CD14-positive monocyte (primary cell): Measurements from ENCODE around the gene RAB7B. TPM values are rescaled to one million over a fixed set of nuclear protein-coding genes. Genes with fewer than 3 reads are reported as not detected.
A peak's percentile ranks its signal among the peaks of the same experiment; 100 is the strongest.

Source experiments
- DNase-seq, 3 donors: peaks; one replicate each; pipeline ENCODE4 v3.0.0-alpha.2; 2011 to 2022
- H2AFZ ChIP-seq: 2 replicates; pipeline ENCODE4 v1.6.0; 2012; ENCODE audit warnings: mild to moderate bottlenecking, low read depth, low read length, inconsistent platforms; ENCODE audit not compliant: insufficient read depth, poor library complexity, severe bottlenecking
- H3K27ac ChIP-seq, 2 donors: 1 replicate in 1 of 2; 2 replicates in 1 of 2; pipeline ENCODE4 v1.5.1; 2012 to 2013; ENCODE audit warnings: low read length in 2 of 2, control low read depth in 1 of 2, inconsistent platforms in 1 of 2, low read depth in 1 of 2, mild to moderate bottlenecking in 1 of 2
- H3K27me3 ChIP-seq, 2 donors: one replicate each; pipeline versions ENCODE4 v1.6.0 to v1.6.1; 2011 to 2013; ENCODE audit warnings: low read length in 2 of 2; ENCODE audit not compliant: control insufficient read depth in 2 of 2, insufficient read depth in 2 of 2
- H3K36me3 ChIP-seq, 2 donors: replicated peaks in 1 of 2; 1 replicate in 1 of 2; 2 replicates in 1 of 2; pipeline versions ENCODE4 v1.5.1 to v1.6.1; 2012 to 2013; ENCODE audit warnings: low read length in 2 of 2, control low read depth in 1 of 2, inconsistent platforms in 1 of 2, mild to moderate bottlenecking in 1 of 2; ENCODE audit not compliant: insufficient read depth in 2 of 2, control insufficient read depth in 1 of 2
- H3K4me1 ChIP-seq, 2 donors: 1 replicate in 1 of 2; 2 replicates in 1 of 2; pipeline versions ENCODE4 v1.5.1 to v1.6.1; 2012 to 2013; ENCODE audit warnings: low read length in 2 of 2, control low read depth in 1 of 2, inconsistent platforms in 1 of 2, mild to moderate bottlenecking in 1 of 2, moderate library complexity in 1 of 2; ENCODE audit not compliant: insufficient read depth in 2 of 2, control insufficient read depth in 1 of 2
- H3K4me2 ChIP-seq: replicated peaks from 2 replicates; pipeline ENCODE3; 2012; ENCODE audit warnings: low read length, moderate library complexity, mild to moderate bottlenecking; ENCODE audit not compliant: poor library complexity, severe bottlenecking; ENCODE audit errors: extremely low read depth
- H3K4me3 ChIP-seq, 3 experiments: fragments of 200-600 bp in 1 of 3; sonication (generic) in 1 of 3; replicated peaks in 1 of 3; 1 replicate in 2 of 3; 2 replicates in 1 of 3; pipeline ENCODE4 v1.5.1; 2011 to 2013; ENCODE audit warnings: low read length in 3 of 3, mild to moderate bottlenecking in 3 of 3, control low read depth in 2 of 3, low read depth in 2 of 3, inconsistent platforms in 1 of 3, moderate library complexity in 1 of 3
- H3K79me2 ChIP-seq: 2 replicates; pipeline ENCODE4 v1.6.0; 2012; ENCODE audit warnings: mild to moderate bottlenecking, control low read depth, inconsistent platforms, low read length, moderate library complexity; ENCODE audit not compliant: insufficient read depth
- H3K9ac ChIP-seq: 2 replicates; pipeline ENCODE4 v1.6.0; 2017; ENCODE audit warnings: low read length, mild to moderate bottlenecking; ENCODE audit not compliant: insufficient read depth, poor library complexity, severe bottlenecking
- H3K9me3 ChIP-seq, 2 donors: replicated peaks in 1 of 2; 1 replicate in 1 of 2; 2 replicates in 1 of 2; pipeline versions ENCODE4 v1.5.1 to v1.6.1; 2012 to 2013; ENCODE audit warnings: low read length in 2 of 2, control low read depth in 1 of 2; ENCODE audit not compliant: control insufficient read depth in 1 of 2, insufficient read depth in 1 of 2
- H4K20me1 ChIP-seq: 2 replicates; pipeline ENCODE4 v1.6.0; 2012; ENCODE audit warnings: mild to moderate bottlenecking, low read length, control low read depth, moderate library complexity; ENCODE audit not compliant: insufficient read depth
- H3K27ac Mint-ChIP-seq, 7 donors: one replicate each; pipeline ENCODE4 v1.8.0; 2020; ENCODE audit warnings: mild to moderate bottlenecking in 7 of 7, mixed read lengths in 7 of 7, moderate library complexity in 6 of 7, inconsistent platforms in 2 of 7
- H3K27me3 Mint-ChIP-seq, 3 donors: one replicate each; pipeline ENCODE4 v1.8.0; 2021 to 2022; ENCODE audit warnings: low read depth in 3 of 3, mild to moderate bottlenecking in 3 of 3, mixed read lengths in 3 of 3, moderate library complexity in 3 of 3, inconsistent platforms in 1 of 3
- H3K36me3 Mint-ChIP-seq, 2 donors: one replicate each; pipeline ENCODE4 v1.8.0; 2020; ENCODE audit warnings: mixed read lengths in 2 of 2, inconsistent platforms in 1 of 2, mild to moderate bottlenecking in 1 of 2
- H3K4me1 Mint-ChIP-seq: one replicate; pipeline ENCODE4 v1.8.0; 2020; ENCODE audit warnings: mild to moderate bottlenecking, mixed read lengths
- H3K4me3 Mint-ChIP-seq, 2 donors: one replicate each; pipeline ENCODE4 v1.8.0; 2020; ENCODE audit warnings: mild to moderate bottlenecking in 2 of 2, mixed read lengths in 2 of 2, moderate library complexity in 1 of 2
- H3K9me3 Mint-ChIP-seq, 7 donors: one replicate each; pipeline ENCODE4 v1.8.0; 2020 to 2022; ENCODE audit warnings: mixed read lengths in 7 of 7, mild to moderate bottlenecking in 6 of 7, moderate library complexity in 6 of 7, inconsistent platforms in 2 of 7
- CTCF ChIP-seq: fragments of 200-600 bp; IDR thresholded peaks from one replicate; pipeline ENCODE4 v1.8.0; 2022; ENCODE audit warnings: antibody characterized with exemption, mild to moderate bottlenecking
- WGBS: methylation state at CpG from one replicate; pipeline ENCODE4 v1.1.5; 2013; ENCODE audit warnings: missing lambda C conversion rate; ENCODE audit not compliant: insufficient coverage; 5-methylcytosine and 5-hydroxymethylcytosine counted together
- intact Hi-C, 2 donors: fragments of 100-400 bp; cut with micrococcal nuclease; formaldehyde crosslinking; loops; one replicate each; pipeline versions ENCODE4 v1.15.0 to v1.15.1; 2023
- polyA plus RNA-seq, 3 donors: library from polyadenylated mRNA; depleted of rRNA in 1 of 3; unstranded in 2 of 3; stranded (reverse) in 1 of 3; fragments of 300-500 nt in 2 of 3; fragments of >200 nt in 1 of 3; fragmentation: Illumina TruSeq in 2 of 3; gene quantifications; 1 replicate in 2 of 3; 2 replicates in 1 of 3; pipeline ENCODE4 v1.2.3, GENCODE V29; 2012 to 2021

Gene RAB7B
- polyA plus RNA-seq, 3 donors = 0.41 to 0.52 (median 0.47) TPM

GRCh38 chr1:205985330-205986005 is 17.7 kb downstream of the RAB7B start:
- peaks cover 0 to 11% of the 10 kb centered on the region in 2 donors for H3K36me3 Mint-ChIP-seq
- H3K27me3 Mint-ChIP-seq = peaks cover 0 to 3% (median 0%) of the 10 kb centered on the region in 3 donors
- intact Hi-C loops = loop anchor here (2.0 to 10.0 kb wide), 2 partner anchors 49 to 121 kb away; no protein-coding TSS in a partner anchor
- TF ChIP-seq CTCF = no peak
- no peak overlapping the region for H3K27ac Mint-ChIP-seq
- Histone ChIP-seq H3K27ac (no peak overlapping the region), H2AFZ (no peak overlapping the region), H4K20me1 (no peaks in the 10 kb centered on the region), H3K79me2 (no peaks in the 10 kb centered on the region), H3K4me1 (peaks cover 0 to 3% of the 10 kb centered on the region in 2 donors), H3K9me3 (no peaks in the 10 kb centered on the region), H3K27me3 (no peaks in the 10 kb centered on the region), H3K36me3 (no peaks in the 10 kb centered on the region), H3K9ac (no peak overlapping the region), H3K4me2 (no peak overlapping the region), H3K4me3 (no peak overlapping the region)
- peaks cover 12% of the 10 kb centered on the region for H3K4me1 Mint-ChIP-seq
- WGBS = 95% methylated on average over 5 of the region's 9 CpGs
- no peak overlapping the region for H3K4me3 Mint-ChIP-seq
- no peak for DNase-seq
- H3K9me3 Mint-ChIP-seq = peaks cover 0 to 3% (median 2%) of the 10 kb centered on the region in 7 donors

GRCh38 chr1:205983925-205984725 is 19.1 kb downstream of the RAB7B start:
- H3K27me3 Mint-ChIP-seq = peaks cover 0 to 2% (median 0%) of the 10 kb centered on the region in 3 donors
- peaks cover 15% of the 10 kb centered on the region for H3K4me1 Mint-ChIP-seq
- intact Hi-C loops = loop anchor here in 1 of 2 donors (1.0 to 10.0 kb wide), 2 partner anchors 51 to 122 kb away; no protein-coding TSS in a partner anchor
- Histone ChIP-seq H2AFZ (no peak overlapping the region), H3K79me2 (no peaks in the 10 kb centered on the region), H3K27ac (no peak overlapping the region), H3K4me3 (no peak overlapping the region), H3K4me2 (no peak overlapping the region), H3K4me1 (peaks cover 0 to 12% of the 10 kb centered on the region in 2 donors), H3K9ac (no peak overlapping the region), H4K20me1 (no peaks in the 10 kb centered on the region), H3K36me3 (no peaks in the 10 kb centered on the region), H3K27me3 (no peaks in the 10 kb centered on the region), H3K9me3 (no peaks in the 10 kb centered on the region)
- TF ChIP-seq CTCF = peak; percentile 78
- H3K4me3 Mint-ChIP-seq = no peak overlapping the region
- H3K27ac Mint-ChIP-seq = peak overlapping the region in 1 of 7 donors; percentile 46
- peak; percentile 36 to 50 (median 42) for DNase-seq
- 44% methylated on average over 8 of the region's 14 CpGs for WGBS
- peaks cover 0 to 6% of the 10 kb centered on the region in 2 donors for H3K36me3 Mint-ChIP-seq
- peaks cover 0 to 3% (median 2%) of the 10 kb centered on the region in 7 donors for H3K9me3 Mint-ChIP-seq
